Kidney epithelial cell (primary cell): ENCODE measurements around the gene ACP2. TPM values are rescaled to one million over a fixed set of nuclear protein-coding genes. Genes with fewer than 3 reads are reported as not detected.
"Not testable (repeated sequence)": the region's sequence is repeated elsewhere in the genome, so short reads cannot be mapped to it uniquely, and the experiment has no call there.

Experiments
- DNase-seq: peaks from one replicate; pipeline ENCODE4 v3.0.0-alpha.2; 2010; ENCODE audit warnings: low read depth
- H3K27me3 ChIP-seq: 2 replicates; pipeline ENCODE4 v1.6.0; 2011; ENCODE audit warnings: low read length; ENCODE audit not compliant: control insufficient read depth, insufficient read depth
- H3K36me3 ChIP-seq: 2 replicates; pipeline ENCODE4 v1.5.1; 2011; ENCODE audit warnings: low read length; ENCODE audit not compliant: control insufficient read depth, insufficient read depth
- H3K4me3 ChIP-seq: 2 replicates; pipeline ENCODE4 v1.5.1; 2011; ENCODE audit warnings: low read depth, mild to moderate bottlenecking, control low read depth, low read length
- CTCF ChIP-seq: IDR thresholded peaks from 2 replicates; pipeline ENCODE4 v1.5.1; 2011; ENCODE audit warnings: mild to moderate bottlenecking, moderate library complexity, low read length, control low read depth, inconsistent platforms; ENCODE audit not compliant: insufficient read depth, poor library complexity, severe bottlenecking
- total RNA-seq: library from RNA; depleted of rRNA; stranded (reverse); fragments of >200 nt; gene quantifications from 2 replicates; pipeline ENCODE4 v1.2.3, GENCODE V29; 2015

Gene ACP2
- total RNA-seq, 1 donor from 2014 or later = 57.1 TPM

- no peak for TF ChIP-seq CTCF
- no peak for DNase-seq
- no peak overlapping the region for H3K4me3 ChIP-seq
Measured at GRCh38 chr11:47202576-47202975, 46.0 kb downstream of the ACP2 start.

GRCh38 chr11:47201015-47201414 lies 47.6 kb downstream of the ACP2 start:
- no peak for DNase-seq
- Histone ChIP-seq H3K27me3 (no peaks in the 10 kb centered on the region), H3K4me3 (no peak overlapping the region), H3K36me3 (no peaks in the 10 kb centered on the region)
- no peak for TF ChIP-seq CTCF

More at GRCh38 chr11:47202576-47202975, 46.0 kb downstream of the ACP2 start:
- no peaks in the 10 kb centered on the region for H3K27me3 ChIP-seq
- H3K36me3 ChIP-seq = no peaks in the 10 kb centered on the region

- H3K4me3 ChIP-seq = not testable (repeated sequence)
Measured at GRCh38 chr11:47198161-47198560, 50.5 kb downstream of the ACP2 start.

GRCh38 chr11:47192111-47192510 lies 56.5 kb downstream of the ACP2 start:
- TF ChIP-seq CTCF = no peak
- H3K36me3 ChIP-seq = no peaks in the 10 kb centered on the region
- no peaks in the 10 kb centered on the region for H3K27me3 ChIP-seq
- no peak overlapping the region for H3K4me3 ChIP-seq
- DNase-seq = no peak

More at GRCh38 chr11:47198161-47198560, 50.5 kb downstream of the ACP2 start:
- DNase-seq, H3K36me3 ChIP-seq, H3K27me3 ChIP-seq: not testable (repeated sequence)

GRCh38 chr11:47191137-47191536 lies 57.5 kb downstream of the ACP2 start:
- H3K27me3 ChIP-seq, H3K4me3 ChIP-seq, DNase-seq, H3K36me3 ChIP-seq: not testable (repeated sequence)

Other genes with a start within 250 kb of the ACP2 start
- gene ARFGAP2, start 71.9 kb downstream of the ACP2 start, total RNA-seq = 95.7 and 106 TPM in 2 replicates
- gene PACSIN3, start 62.4 kb downstream of the ACP2 start, total RNA-seq = 37.9 and 57.4 TPM in 2 replicates
- gene DDB2, start 33.8 kb downstream of the ACP2 start, total RNA-seq = 24.8 and 34.7 TPM in 2 replicates
- 3.8 and 7.3 TPM in 2 replicates for gene NR1H3, start 9.2 kb upstream of the ACP2 start, total RNA-seq
- 18.5 and 20.2 TPM in 2 replicates for gene MADD, start 21.3 kb upstream of the ACP2 start, total RNA-seq
- not detected in 2 replicates for gene MYBPC3, start 103.9 kb upstream of the ACP2 start, total RNA-seq
- 0.14 TPM in 1 of 2 replicates, not detected in the other for gene SPI1, start 129.7 kb upstream of the ACP2 start, total RNA-seq
- gene SLC39A13, start 159.8 kb upstream of the ACP2 start, total RNA-seq = 113 and 117 TPM in 2 replicates
- gene PSMC3, start 177.6 kb upstream of the ACP2 start, total RNA-seq = 115 and 126 TPM in 2 replicates
- gene RAPSN, start 200.3 kb upstream of the ACP2 start, total RNA-seq = 0.14 and 0.21 TPM in 2 replicates